PC-9 (cell line): ENCODE results near the gene SERTAD3. TPM values are rescaled to one million over a fixed set of nuclear protein-coding genes. Genes with fewer than 3 reads are reported as not detected.
"Not testable (repeated sequence)": the region's sequence is repeated elsewhere in the genome, so short reads cannot be mapped to it uniquely, and the experiment has no call there.

ENCODE experiments used
- BruUV-seq: library from RNA; stranded (reverse); fragments of 400-500 nt; replicated peaks from 2 replicates; lab custom pipeline; 2021; lab: Mats Ljungman, UMichigan
- CTCF ChIA-PET: fragments of 300-600 bp; sonication (Branson Sonifier 250); formaldehyde crosslinking; loops from one replicate; lab custom pipeline; 2022; ENCODE audit warnings: antibody characterized with exemption; lab: Charles Lee
- POLR2A ChIA-PET: fragments of 300-600 bp; sonication (Branson Sonifier 250); formaldehyde crosslinking; loops from one replicate; lab custom pipeline; 2022; ENCODE audit warnings: antibody characterized with exemption; ENCODE audit not compliant: unreplicated experiment; lab: Charles Lee
- DNase-seq, 2 experiments: peaks; one replicate each; pipeline versions ENCODE4 v3.0.0 to v3.0.0-alpha.2; 2015 to 2022; ENCODE audit warnings: mixed read lengths in 1 of 2
- H2AFZ ChIP-seq: fragments of 200-600 bp; sonication (generic); 2 replicates; pipeline ENCODE4 v1.8.1; 2017; ENCODE audit warnings: antibody characterized with exemption
- H3F3A ChIP-seq: fragments of 200-600 bp; sonication (generic); 2 replicates; pipeline ENCODE4 v1.8.1; 2017; ENCODE audit warnings: antibody characterized with exemption, mild to moderate bottlenecking, low read depth; ENCODE audit not compliant: insufficient read depth
- H3K27ac ChIP-seq: fragments of 200-600 bp; sonication (generic); 2 replicates; pipeline ENCODE4 v1.6.1; 2016; ENCODE audit warnings: mixed run types
- H3K27me3 ChIP-seq: fragments of 200-600 bp; sonication (generic); 2 replicates; pipeline ENCODE4 v1.6.1; 2016; ENCODE audit warnings: low read depth, mixed run types; ENCODE audit not compliant: insufficient read depth
- H3K36me3 ChIP-seq: fragments of 200-600 bp; sonication (generic); 2 replicates; pipeline ENCODE4 v1.6.1; 2016; ENCODE audit warnings: low read depth, mixed run types
- H3K4me1 ChIP-seq: fragments of 200-600 bp; sonication (generic); replicated peaks from 2 replicates; pipeline ENCODE4 v1.6.1; 2016; ENCODE audit warnings: mixed run types; ENCODE audit not compliant: insufficient read depth
- H3K4me2 ChIP-seq: fragments of 200-600 bp; sonication (generic); 2 replicates; pipeline ENCODE4 v1.6.1; 2017; ENCODE audit warnings: mixed run types
- H3K4me3 ChIP-seq: fragments of 200-600 bp; sonication (generic); 2 replicates; pipeline ENCODE4 v1.6.1; 2016; ENCODE audit warnings: mixed run types
- H3K79me2 ChIP-seq: fragments of 200-600 bp; sonication (generic); 2 replicates; pipeline ENCODE4 v1.6.1; 2017; ENCODE audit warnings: low read depth, mixed run types
- H3K9me2 ChIP-seq: fragments of 200-600 bp; sonication (generic); 2 replicates; pipeline ENCODE4 v1.8.1; 2017; ENCODE audit warnings: mild to moderate bottlenecking; ENCODE audit not compliant: insufficient read depth
- H3K9me3 ChIP-seq: fragments of 200-600 bp; sonication (generic); 2 replicates; pipeline ENCODE4 v1.8.1; 2016; ENCODE audit warnings: low read depth; ENCODE audit not compliant: insufficient read depth
- H4K20me1 ChIP-seq: fragments of 200-600 bp; sonication (generic); 2 replicates; pipeline ENCODE4 v1.8.1; 2017; ENCODE audit not compliant: insufficient read depth
- EZH2 ChIP-seq: fragments of 200-600 bp; sonication (generic); IDR thresholded peaks from 2 replicates; pipeline ENCODE4 v1.8.0; 2017; ENCODE audit warnings: antibody characterized with exemption, low read depth
- intact Hi-C: fragments of 100-400 bp; cut with micrococcal nuclease; formaldehyde crosslinking; loops from one replicate; pipeline ENCODE4 v1.10.0; 2022; ENCODE audit not compliant: unreplicated experiment
- total RNA-seq: library from RNA; stranded (reverse); gene quantifications from 2 replicates; pipeline ENCODE4 v1.2.3, GENCODE V29; 2021
- TF ChIP-seq, protein P1 (sequence below): fragments of 200-600 bp; sonication (generic); conservative IDR thresholded peaks from 2 replicates; pipeline ENCODE4 v1.6.1; 2017; ENCODE audit warnings: mixed run types, antibody characterized with exemption, mild to moderate bottlenecking, moderate library complexity

Gene SERTAD3
- total RNA-seq, 1 experiment from 2014 or later, result 41.4 TPM

DNA sequence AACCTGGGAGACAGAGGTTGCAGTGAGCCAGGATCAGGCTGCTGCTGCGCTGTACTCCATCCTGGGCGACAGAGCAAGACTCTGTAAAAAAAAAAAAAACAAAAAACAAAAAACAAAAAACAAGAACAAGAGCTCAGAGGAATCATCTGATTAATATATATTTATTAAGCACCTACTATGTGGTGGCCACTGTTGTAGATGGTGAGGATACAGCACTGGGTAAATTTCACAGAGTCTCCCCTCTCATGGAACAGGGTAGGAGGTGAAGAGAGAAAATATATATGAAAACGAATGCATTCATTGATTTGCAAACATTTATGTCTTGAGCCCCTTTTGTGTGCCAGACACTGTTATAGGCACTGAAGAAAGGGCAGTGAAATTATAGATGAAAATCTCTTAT is 12.4 kb downstream of the SERTAD3 start:
- H3K9me2 ChIP-seq, result no peaks in the 10 kb centered on the region
- no peak for TF ChIP-seq EZH2
- TF ChIP-seq, protein P1, sequence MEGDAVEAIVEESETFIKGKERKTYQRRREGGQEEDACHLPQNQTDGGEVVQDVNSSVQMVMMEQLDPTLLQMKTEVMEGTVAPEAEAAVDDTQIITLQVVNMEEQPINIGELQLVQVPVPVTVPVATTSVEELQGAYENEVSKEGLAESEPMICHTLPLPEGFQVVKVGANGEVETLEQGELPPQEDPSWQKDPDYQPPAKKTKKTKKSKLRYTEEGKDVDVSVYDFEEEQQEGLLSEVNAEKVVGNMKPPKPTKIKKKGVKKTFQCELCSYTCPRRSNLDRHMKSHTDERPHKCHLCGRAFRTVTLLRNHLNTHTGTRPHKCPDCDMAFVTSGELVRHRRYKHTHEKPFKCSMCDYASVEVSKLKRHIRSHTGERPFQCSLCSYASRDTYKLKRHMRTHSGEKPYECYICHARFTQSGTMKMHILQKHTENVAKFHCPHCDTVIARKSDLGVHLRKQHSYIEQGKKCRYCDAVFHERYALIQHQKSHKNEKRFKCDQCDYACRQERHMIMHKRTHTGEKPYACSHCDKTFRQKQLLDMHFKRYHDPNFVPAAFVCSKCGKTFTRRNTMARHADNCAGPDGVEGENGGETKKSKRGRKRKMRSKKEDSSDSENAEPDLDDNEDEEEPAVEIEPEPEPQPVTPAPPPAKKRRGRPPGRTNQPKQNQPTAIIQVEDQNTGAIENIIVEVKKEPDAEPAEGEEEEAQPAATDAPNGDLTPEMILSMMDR, result no peak
- intact Hi-C loops, result no loop called here
- H3K27ac ChIP-seq, result peak overlapping the region; percentile 89; the same call in 1 of the 2 replicates
- ChIA-PET CTCF (interaction anchor here (0.6 kb wide), 1 partner anchor 11 kb away, joined by 4 read pairs; no protein-coding TSS in a partner anchor), POLR2A (no interaction called here)
- no peaks in the 10 kb centered on the region for H3K27me3 ChIP-seq
- no TSS peak for BruUV-seq
- H2AFZ ChIP-seq, result no peak overlapping the region
- no peak for DNase-seq
- H4K20me1 ChIP-seq, result no peaks in the 10 kb centered on the region
- no peaks in the 10 kb centered on the region for H3K36me3 ChIP-seq
- peaks cover 29% of the 10 kb centered on the region for H3K4me1 ChIP-seq
- no peak overlapping the region for H3K4me2 ChIP-seq
- peaks cover 39% of the 10 kb centered on the region for H3F3A ChIP-seq
- no peaks in the 10 kb centered on the region for H3K9me3 ChIP-seq
- H3K4me3 ChIP-seq, result no peak overlapping the region
- 0 out of 2 replicates have a peak, but pooled peaks cover 6% of the 10 kb centered on the region for H3K79me2 ChIP-seq

DNA sequence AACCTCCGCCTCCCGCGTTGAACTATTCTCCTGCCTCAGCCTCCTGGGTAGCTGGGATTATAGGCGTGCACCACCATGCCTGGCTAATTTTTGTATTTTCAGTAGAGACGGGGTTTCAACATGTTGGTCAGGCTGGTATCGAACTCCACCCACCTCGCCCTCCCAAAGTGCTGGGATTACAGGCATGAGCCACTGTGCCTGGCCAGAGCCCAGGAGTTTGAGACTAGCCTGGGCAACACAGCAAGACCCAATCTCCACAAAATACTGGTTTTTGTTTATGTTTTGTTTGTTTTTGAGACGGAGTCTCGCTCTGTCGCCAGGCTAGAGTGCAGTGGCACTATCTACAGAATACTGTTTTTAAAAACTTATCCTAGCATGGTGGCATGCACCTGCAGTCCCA is 13.9 kb downstream of the SERTAD3 start:
- H3K27ac ChIP-seq, DNase-seq, H2AFZ ChIP-seq, H3K27me3 ChIP-seq, H3K4me3 ChIP-seq, H3K9me2 ChIP-seq, H3K79me2 ChIP-seq, H3K4me2 ChIP-seq, intact Hi-C loops, H4K20me1 ChIP-seq, POLR2A ChIA-PET, H3K9me3 ChIP-seq, BruUV-seq, H3K36me3 ChIP-seq: not testable (repeated sequence)
- Histone ChIP-seq H3F3A (peaks cover 35% of the 10 kb centered on the region), H3K4me1 (peaks cover 29% of the 10 kb centered on the region)
- CTCF ChIA-PET, result interaction anchor here (0.6 kb wide), 2 partner anchors 13 to 27 kb away, joined by 3 to 4 read pairs; no protein-coding TSS in a partner anchor

DNA sequence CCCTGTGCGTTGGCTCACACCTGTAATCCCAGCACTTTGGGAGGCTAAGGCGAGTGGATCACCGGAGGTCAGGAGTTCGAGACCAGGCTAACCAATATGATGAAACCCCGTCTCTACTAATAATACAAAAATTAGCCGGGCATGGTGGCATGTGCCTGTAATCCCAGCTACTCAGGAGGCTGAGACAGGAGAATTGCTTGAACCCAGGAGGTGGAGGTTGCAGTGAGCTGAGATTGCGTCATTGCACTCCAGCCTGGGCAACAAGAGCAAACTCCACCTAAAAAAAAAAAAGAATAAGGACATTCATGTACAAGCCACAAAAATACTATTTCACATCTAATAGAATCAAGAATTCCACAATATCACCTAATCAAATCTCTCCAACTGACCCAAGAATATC is 15.9 kb downstream of the SERTAD3 start:
- H4K20me1 ChIP-seq, DNase-seq, H2AFZ ChIP-seq, BruUV-seq, H3K9me3 ChIP-seq, POLR2A ChIA-PET, H3K27me3 ChIP-seq, H3K9me2 ChIP-seq, CTCF ChIA-PET, H3K36me3 ChIP-seq, H3K4me2 ChIP-seq, H3K4me3 ChIP-seq, H3K27ac ChIP-seq: not testable (repeated sequence)
- H3K4me1 ChIP-seq, result peaks cover 15% of the 10 kb centered on the region
- H3K79me2 ChIP-seq, result peaks cover 24% of the 10 kb centered on the region
- intact Hi-C loops, result loop anchor here (5.0 to 10.0 kb wide), 3 partner anchors 97 to 289 kb away; partner anchors contain the start of genes COQ8B and ITPKC
- peaks cover 18% of the 10 kb centered on the region for H3F3A ChIP-seq

DNA sequence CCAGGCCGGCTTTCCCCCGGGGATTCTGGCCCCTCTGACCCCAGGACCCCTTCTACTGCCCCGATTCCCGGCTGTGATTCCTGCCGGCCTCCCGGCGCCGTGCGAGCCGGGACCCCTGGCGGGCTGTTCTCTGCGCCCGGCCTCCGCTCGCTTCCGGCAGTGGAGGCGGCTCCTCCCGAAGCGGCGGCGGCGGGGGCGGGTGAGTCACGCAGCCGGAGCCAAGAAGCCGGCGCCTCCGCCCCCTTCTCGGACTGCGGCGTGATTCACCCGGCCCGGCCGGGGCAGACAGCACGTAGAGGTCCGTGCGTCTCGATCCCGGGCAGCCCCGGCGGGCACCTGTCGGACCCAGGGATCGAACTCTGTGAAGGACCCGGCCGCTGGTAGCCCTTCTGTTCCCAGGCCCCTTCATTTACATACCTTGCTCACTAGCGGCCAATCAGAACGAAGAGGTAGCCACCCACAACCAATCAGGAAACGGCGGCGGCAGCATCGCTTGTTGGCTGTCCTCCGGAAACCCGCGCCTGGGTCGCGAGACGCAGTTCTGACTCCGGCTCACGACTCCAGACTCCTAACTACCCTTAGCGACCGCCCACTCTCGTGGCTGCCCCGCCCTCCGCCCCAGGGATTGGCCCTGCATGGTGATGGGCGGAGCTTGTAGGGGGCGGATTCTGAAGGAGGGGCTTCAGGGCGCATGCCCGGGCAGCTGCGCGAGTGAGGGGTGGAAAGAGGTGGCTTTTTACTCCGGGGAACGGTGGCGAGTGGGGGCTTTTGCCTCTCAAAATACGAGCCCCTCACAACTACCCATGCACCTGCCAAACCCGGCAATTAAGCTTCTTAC is 18.5 kb downstream of the SERTAD3 start, which contains the start of gene SERTAD1:
SERTAD1 (minus strand) TSS at position 543 of the 838 bp plus-strand sequence. CDS start 2,446 bp downstream, outside the sequence.
- Histone ChIP-seq H3K4me1 (peaks cover 12% of the 10 kb centered on the region), H3K4me3 (peak within 1 kb of the TSS; percentile 87), H3K4me2 (peak within 1 kb of the TSS; percentile 98), H3K27me3 (no peaks in the 10 kb centered on the region), H3K9me2 (no peaks in the 10 kb centered on the region), H3K9me3 (no peaks in the 10 kb centered on the region), H2AFZ (peak within 1 kb of the TSS; percentile 97), H3K27ac (peak within 1 kb of the TSS; percentile 92), H4K20me1 (no peaks in the 10 kb centered on the region), H3K79me2 (peaks cover 28% of the 10 kb centered on the region), H3K36me3 (no peaks in the 10 kb centered on the region), H3F3A (peaks cover 5% of the 10 kb centered on the region; the same call in 1 of the 2 replicates)
- DNase-seq, result peak; percentile 96 to 99
- intact Hi-C loops, result loop anchor here (1.0 to 10.0 kb wide), 4 partner anchors 18 to 292 kb away; partner anchors contain the start of genes COQ8B and ITPKC
- TF ChIP-seq EZH2, result no peak
- TF ChIP-seq, protein P1, result peak; percentile 81
- ChIA-PET POLR2A (interaction anchor here (0.5 to 0.8 kb wide), 14 partner anchors 11 to 1373 kb away, joined by 3 to 12 read pairs (median 6); partner anchors contain the start of genes ACTMAP and BLVRB), CTCF (interaction anchor here (1.0 kb wide), 1 partner anchor 120 kb away, joined by 3 read pairs; no protein-coding TSS in a partner anchor)
- no TSS peak for BruUV-seq
